Neural cell (in vitro differentiated cells): ENCODE results near the gene PLPPR5. TPM values are rescaled to one million over a fixed set of nuclear protein-coding genes. Genes with fewer than 3 reads are reported as not detected.

Source experiments
- H2AFZ ChIP-seq: fragments of 200-600, 300-800 bp; sonication (generic), shearing (Covaris generic); 2 replicates; pipeline ENCODE4 v1.6.0; 2014; ENCODE audit warnings: low read depth, mild to moderate bottlenecking, antibody characterized with exemption, low read length, moderate library complexity
- H3F3A ChIP-seq: fragments of 200-600 bp; shearing (Covaris generic); 2 replicates; pipeline ENCODE4 v1.6.1; 2016; ENCODE audit warnings: mild to moderate bottlenecking, moderate library complexity, mixed read lengths, antibody characterized with exemption, low read length; ENCODE audit not compliant: insufficient read depth, poor library complexity, severe bottlenecking
- H3K27ac ChIP-seq: fragments of 200-600, 300-800 bp; sonication (generic), shearing (Covaris generic); 2 replicates; pipeline ENCODE4 v1.5.1; 2014; ENCODE audit warnings: mild to moderate bottlenecking, low read length, moderate library complexity
- H3K27me3 ChIP-seq: fragments of 300-800, 200-600 bp; sonication (generic), shearing (Covaris generic); 2 replicates; pipeline ENCODE4 v1.6.0; 2014; ENCODE audit warnings: mild to moderate bottlenecking, low read depth, low read length, moderate library complexity; ENCODE audit not compliant: insufficient read depth
- H3K36me3 ChIP-seq: fragments of 300-800, 200-600 bp; sonication (generic), shearing (Covaris generic); 2 replicates; pipeline ENCODE4 v1.5.1; 2014; ENCODE audit warnings: mild to moderate bottlenecking, antibody characterized with exemption, low read length, moderate library complexity; ENCODE audit not compliant: insufficient read depth
- H3K4me2 ChIP-seq: fragments of 300-800, 200-600 bp; sonication (generic), shearing (Covaris generic); 2 replicates; pipeline ENCODE4 v1.6.0; 2014; ENCODE audit warnings: mild to moderate bottlenecking, low read length
- H3K4me3 ChIP-seq: fragments of 300-800, 200-600 bp; sonication (generic), shearing (Covaris generic); 2 replicates; pipeline ENCODE4 v1.5.1; 2014; ENCODE audit warnings: mild to moderate bottlenecking, low read length, moderate library complexity
- H3K79me2 ChIP-seq: fragments of 200-600 bp; shearing (Covaris generic); replicated peaks from 2 replicates; pipeline ENCODE4 v1.6.0; 2014; ENCODE audit warnings: mild to moderate bottlenecking, low read length, moderate library complexity; ENCODE audit not compliant: insufficient read depth
- H3K9ac ChIP-seq: fragments of 300-800, 200-600 bp; sonication (generic), shearing (Covaris generic); 2 replicates; pipeline ENCODE4 v1.6.1; 2016; ENCODE audit warnings: mild to moderate bottlenecking, low read length, mixed read lengths
- H3K9me2 ChIP-seq: fragments of 200-600 bp; shearing (Covaris generic); 2 replicates; pipeline ENCODE4 v1.6.1; 2016; ENCODE audit warnings: mild to moderate bottlenecking, low read length, mixed read lengths; ENCODE audit not compliant: insufficient read depth
- H3K9me3 ChIP-seq: fragments of 200-600, 300-800 bp; sonication (generic), shearing (Covaris generic); 2 replicates; pipeline ENCODE4 v1.6.1; 2016; ENCODE audit warnings: mild to moderate bottlenecking, mixed run types, low read length, moderate library complexity, mixed read lengths
- H4K20me1 ChIP-seq: fragments of 200-600 bp; shearing (Covaris generic); 2 replicates; pipeline ENCODE4 v1.6.1; 2016; ENCODE audit warnings: mild to moderate bottlenecking, mixed run types; ENCODE audit not compliant: insufficient read depth
- EP300 ChIP-seq: fragments of 450-650 bp; conservative IDR thresholded peaks from 2 replicates; pipeline ENCODE4 v1.6.1; 2014; ENCODE audit warnings: antibody characterized with exemption, mild to moderate bottlenecking, moderate library complexity; ENCODE audit not compliant: poor library complexity, severe bottlenecking
- EZH2 ChIP-seq: fragments of 200-600, 300-800 bp; shearing (Covaris generic), sonication (generic); IDR thresholded peaks from 2 replicates; pipeline ENCODE4 v1.6.1; 2014; ENCODE audit warnings: antibody characterized with exemption, low read length, borderline replicate concordance, mild to moderate bottlenecking; ENCODE audit not compliant: insufficient read depth, poor library complexity, severe bottlenecking
- MXI1 ChIP-seq: fragments of 450-650 bp; conservative IDR thresholded peaks from 2 replicates; pipeline ENCODE4 v1.6.1; 2014; ENCODE audit warnings: antibody characterized with exemption, mild to moderate bottlenecking; ENCODE audit not compliant: poor library complexity, severe bottlenecking
- POLR2AphosphoS5 ChIP-seq: IDR thresholded peaks from 2 replicates; pipeline ENCODE4 v1.6.1; 2012
- RAD21 ChIP-seq: fragments of 450-650 bp; conservative IDR thresholded peaks from 2 replicates; pipeline ENCODE4 v1.6.1; 2014; ENCODE audit warnings: antibody characterized with exemption, mild to moderate bottlenecking, moderate library complexity
- SMC3 ChIP-seq: fragments of 450-650 bp; conservative IDR thresholded peaks from 2 replicates; pipeline ENCODE4 v1.6.1; 2014; ENCODE audit warnings: antibody characterized with exemption, mild to moderate bottlenecking, moderate library complexity; ENCODE audit not compliant: poor library complexity
- TAF1 ChIP-seq: IDR thresholded peaks from 2 replicates; pipeline ENCODE4 v1.6.1; 2012; ENCODE audit warnings: low read depth
- polyA plus RNA-seq: library from polyadenylated mRNA; depleted of rRNA; stranded (reverse); fragments of >200 nt; gene quantifications from 2 replicates; pipeline ENCODE4 v1.2.3, GENCODE V29; 2014
- TF ChIP-seq, protein P1 (sequence below): fragments of 450-650 bp; IDR thresholded peaks from 2 replicates; pipeline ENCODE4 v1.5.1; 2014; ENCODE audit warnings: antibody characterized with exemption, mild to moderate bottlenecking, moderate library complexity; ENCODE audit not compliant: poor library complexity, severe bottlenecking
- TF ChIP-seq, protein P2 (sequence below): IDR thresholded peaks from 2 replicates; pipeline ENCODE4 v1.6.1; 2012; ENCODE audit warnings: borderline replicate concordance

Gene PLPPR5
- polyA plus RNA-seq, 1 donor from 2014 or later: 21.9 TPM

DNA sequence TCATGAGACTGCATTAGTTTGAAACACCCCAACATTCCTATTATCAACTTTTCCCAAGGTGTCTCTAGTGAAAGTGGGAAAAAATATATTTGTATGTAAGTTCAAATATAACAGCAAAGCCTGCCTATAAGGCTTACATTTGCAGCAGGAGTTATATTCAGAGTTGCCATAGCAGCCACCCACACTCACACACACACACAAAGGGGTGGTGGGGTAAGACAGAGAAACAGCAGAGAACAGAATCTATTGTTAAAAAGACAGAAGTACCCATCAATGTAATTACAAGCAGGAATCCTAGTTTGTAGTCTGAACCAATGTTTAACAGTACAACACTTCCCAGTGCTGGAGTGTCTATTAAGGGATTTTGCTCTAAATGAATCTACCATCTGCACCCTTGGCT lies 55.0 kb downstream of the PLPPR5 start:
- Histone ChIP-seq H3K27ac (no peak overlapping the region), H3K9me3 (no peaks in the 10 kb centered on the region), H3F3A (no peaks in the 10 kb centered on the region), H3K9ac (no peak overlapping the region), H3K4me2 (no peak overlapping the region), H2AFZ (no peak overlapping the region), H3K4me3 (no peak overlapping the region), H3K36me3 (no peaks in the 10 kb centered on the region), H3K27me3 (no peaks in the 10 kb centered on the region), H4K20me1 (no peaks in the 10 kb centered on the region), H3K79me2 (no peaks in the 10 kb centered on the region), H3K9me2 (no peaks in the 10 kb centered on the region)
- TF ChIP-seq, protein P1, sequence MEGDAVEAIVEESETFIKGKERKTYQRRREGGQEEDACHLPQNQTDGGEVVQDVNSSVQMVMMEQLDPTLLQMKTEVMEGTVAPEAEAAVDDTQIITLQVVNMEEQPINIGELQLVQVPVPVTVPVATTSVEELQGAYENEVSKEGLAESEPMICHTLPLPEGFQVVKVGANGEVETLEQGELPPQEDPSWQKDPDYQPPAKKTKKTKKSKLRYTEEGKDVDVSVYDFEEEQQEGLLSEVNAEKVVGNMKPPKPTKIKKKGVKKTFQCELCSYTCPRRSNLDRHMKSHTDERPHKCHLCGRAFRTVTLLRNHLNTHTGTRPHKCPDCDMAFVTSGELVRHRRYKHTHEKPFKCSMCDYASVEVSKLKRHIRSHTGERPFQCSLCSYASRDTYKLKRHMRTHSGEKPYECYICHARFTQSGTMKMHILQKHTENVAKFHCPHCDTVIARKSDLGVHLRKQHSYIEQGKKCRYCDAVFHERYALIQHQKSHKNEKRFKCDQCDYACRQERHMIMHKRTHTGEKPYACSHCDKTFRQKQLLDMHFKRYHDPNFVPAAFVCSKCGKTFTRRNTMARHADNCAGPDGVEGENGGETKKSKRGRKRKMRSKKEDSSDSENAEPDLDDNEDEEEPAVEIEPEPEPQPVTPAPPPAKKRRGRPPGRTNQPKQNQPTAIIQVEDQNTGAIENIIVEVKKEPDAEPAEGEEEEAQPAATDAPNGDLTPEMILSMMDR: no peak
- TF ChIP-seq, protein P2, sequence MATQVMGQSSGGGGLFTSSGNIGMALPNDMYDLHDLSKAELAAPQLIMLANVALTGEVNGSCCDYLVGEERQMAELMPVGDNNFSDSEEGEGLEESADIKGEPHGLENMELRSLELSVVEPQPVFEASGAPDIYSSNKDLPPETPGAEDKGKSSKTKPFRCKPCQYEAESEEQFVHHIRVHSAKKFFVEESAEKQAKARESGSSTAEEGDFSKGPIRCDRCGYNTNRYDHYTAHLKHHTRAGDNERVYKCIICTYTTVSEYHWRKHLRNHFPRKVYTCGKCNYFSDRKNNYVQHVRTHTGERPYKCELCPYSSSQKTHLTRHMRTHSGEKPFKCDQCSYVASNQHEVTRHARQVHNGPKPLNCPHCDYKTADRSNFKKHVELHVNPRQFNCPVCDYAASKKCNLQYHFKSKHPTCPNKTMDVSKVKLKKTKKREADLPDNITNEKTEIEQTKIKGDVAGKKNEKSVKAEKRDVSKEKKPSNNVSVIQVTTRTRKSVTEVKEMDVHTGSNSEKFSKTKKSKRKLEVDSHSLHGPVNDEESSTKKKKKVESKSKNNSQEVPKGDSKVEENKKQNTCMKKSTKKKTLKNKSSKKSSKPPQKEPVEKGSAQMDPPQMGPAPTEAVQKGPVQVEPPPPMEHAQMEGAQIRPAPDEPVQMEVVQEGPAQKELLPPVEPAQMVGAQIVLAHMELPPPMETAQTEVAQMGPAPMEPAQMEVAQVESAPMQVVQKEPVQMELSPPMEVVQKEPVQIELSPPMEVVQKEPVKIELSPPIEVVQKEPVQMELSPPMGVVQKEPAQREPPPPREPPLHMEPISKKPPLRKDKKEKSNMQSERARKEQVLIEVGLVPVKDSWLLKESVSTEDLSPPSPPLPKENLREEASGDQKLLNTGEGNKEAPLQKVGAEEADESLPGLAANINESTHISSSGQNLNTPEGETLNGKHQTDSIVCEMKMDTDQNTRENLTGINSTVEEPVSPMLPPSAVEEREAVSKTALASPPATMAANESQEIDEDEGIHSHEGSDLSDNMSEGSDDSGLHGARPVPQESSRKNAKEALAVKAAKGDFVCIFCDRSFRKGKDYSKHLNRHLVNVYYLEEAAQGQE: peak; percentile 35
- TF ChIP-seq EZH2 (no peak), MXI1 (no peak), EP300 (peak; percentile 13)

DNA sequence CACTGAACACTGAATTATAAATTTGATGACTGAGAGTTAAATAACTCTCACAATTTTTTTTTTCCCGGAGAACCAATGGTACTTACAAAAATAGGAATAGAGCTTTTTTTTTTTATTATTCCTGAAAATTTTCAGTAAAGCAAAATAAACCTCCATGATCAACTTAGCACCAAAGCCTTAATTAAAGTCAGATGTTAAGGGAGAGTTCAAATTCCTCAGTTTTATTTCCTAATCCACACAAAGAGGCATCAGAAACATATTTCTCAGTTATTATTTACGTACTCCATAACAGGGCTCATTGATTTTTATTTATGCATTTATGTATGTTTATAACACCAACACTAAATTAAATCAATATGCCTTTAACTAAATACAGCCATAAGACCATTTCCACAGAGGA lies 55.5 kb downstream of the PLPPR5 start:
- Histone ChIP-seq H3K9me2 (no peaks in the 10 kb centered on the region), H3F3A (no peaks in the 10 kb centered on the region)

DNA sequence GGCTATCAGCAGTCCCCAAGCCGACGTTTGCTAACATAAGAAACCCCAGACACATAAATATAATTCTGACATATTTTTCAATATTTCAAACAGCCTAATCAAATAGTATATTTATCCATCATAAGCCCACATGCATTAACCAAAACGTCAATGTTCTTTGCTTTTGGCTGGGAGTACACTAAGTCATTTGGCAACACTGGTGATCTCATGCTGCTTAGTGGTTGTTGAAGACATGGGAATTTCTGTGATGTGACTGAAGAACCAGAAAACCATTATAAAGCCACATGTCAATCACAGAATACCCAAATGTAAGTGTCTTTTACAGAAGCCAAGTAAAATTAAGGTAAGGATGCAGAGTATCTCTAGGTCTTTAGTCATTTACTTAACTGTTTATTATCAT lies 57.6 kb downstream of the PLPPR5 start:
- no peaks in the 10 kb centered on the region for H3F3A ChIP-seq
- no peaks in the 10 kb centered on the region for H3K27me3 ChIP-seq
- no peaks in the 10 kb centered on the region for H3K9me3 ChIP-seq
- no peak overlapping the region for H3K4me3 ChIP-seq
- H3K4me2 ChIP-seq: no peak overlapping the region
- no peak overlapping the region for H2AFZ ChIP-seq
- H3K79me2 ChIP-seq: no peaks in the 10 kb centered on the region
- H3K9ac ChIP-seq: no peak overlapping the region
- no peaks in the 10 kb centered on the region for H3K9me2 ChIP-seq
- H3K36me3 ChIP-seq: no peaks in the 10 kb centered on the region
- TF ChIP-seq EP300 (no peak), RAD21 (no peak), TAF1 (no peak), POLR2AphosphoS5 (no peak), SMC3 (no peak), EZH2 (no peak), MXI1 (no peak)
- TF ChIP-seq, protein P2: no peak
- TF ChIP-seq, protein P1: no peak
- H4K20me1 ChIP-seq: no peaks in the 10 kb centered on the region
- H3K27ac ChIP-seq: no peak overlapping the region

More for the DNA sequence above, 55.5 kb downstream of the PLPPR5 start:
- H4K20me1 ChIP-seq: no peaks in the 10 kb centered on the region
- no peak overlapping the region for H3K9ac ChIP-seq
- H3K36me3 ChIP-seq: no peaks in the 10 kb centered on the region
- no peaks in the 10 kb centered on the region for H3K9me3 ChIP-seq
- no peaks in the 10 kb centered on the region for H3K79me2 ChIP-seq
- H3K27me3 ChIP-seq: no peaks in the 10 kb centered on the region
- no peak overlapping the region for H3K4me2 ChIP-seq
- H2AFZ ChIP-seq: no peak overlapping the region
- no peak overlapping the region for H3K4me3 ChIP-seq
- no peak overlapping the region for H3K27ac ChIP-seq
- TF ChIP-seq POLR2AphosphoS5: no peak
